ENCODE results near the gene LY6G6F. TPM values are rescaled to one million over a fixed set of nuclear protein-coding genes. Genes with fewer than 3 reads are reported as not detected.
A peak's percentile ranks its signal among the peaks of the same experiment; 100 is the strongest.

The LY6G6F gene
- total and polyA plus RNA-seq, 2 of the 13 experiments (the other 11 are each of a cell fraction or from before 2014, with no cell fraction given): not detected

- TF ChIP-seq ZBTB42 (CRISPR knock-in tag; IDR thresholded peaks at IDR 0.05) (0 out of 2 replicates have a peak, but pooled peaks have one; percentile 86), ZFP36L2 (CRISPR knock-in tag; IDR thresholded peaks at IDR 0.05) (no peak), TOPORS (CRISPR knock-in tag; IDR thresholded peaks at IDR 0.05) (0 out of 2 replicates have a peak, but pooled peaks have one; percentile 11), ZNF513 (CRISPR knock-in tag; conservative IDR thresholded peaks at IDR 0.05) (no peak), ASH2L (IDR thresholded peaks at IDR 0.05; ENCODE audit: insufficient read length, low read depth, low read length) (peak; percentile 14), IRF1 (CRISPR knock-in tag; IDR thresholded peaks at IDR 0.05; ENCODE audit: low read depth) (no peak), ZKSCAN1 (IDR thresholded peaks at IDR 0.05; ENCODE audit: low read length) (no peak), ZHX2 (IDR thresholded peaks at IDR 0.05; ENCODE audit: low read depth) (peak; percentile 49; the same call in 1 of the 2 replicates), ZHX2 (CRISPR knock-in tag; IDR thresholded peaks at IDR 0.05; ENCODE audit: borderline replicate concordance) (no peak), SNRNP70 (IDR thresholded peaks at IDR 0.05; ENCODE audit: low read depth, low read length) (no peak), DDIT3 (CRISPR knock-in tag; IDR thresholded peaks at IDR 0.05) (no peak), NFE2 (CRISPR knock-in tag; IDR thresholded peaks at IDR 0.05) (no peak; the same call in none of the 2 replicates), GTF2F1 (IDR thresholded peaks at IDR 0.05; ENCODE audit: low read length) (peak; percentile 80; the same call in 1 of the 2 replicates), ZBTB4 (CRISPR knock-in tag; IDR thresholded peaks at IDR 0.05; ENCODE audit: borderline replicate concordance) (0 out of 2 replicates have a peak, but pooled peaks have one; percentile 48)
These were observed 29.5 kb downstream of the LY6G6F start, which contains the start of gene CLIC1 (continued) for GRCh38 chr6:31736021-31736767.
